Ishikawa (cell line): ENCODE results near the gene VCP.

ENCODE experiments used
- CEBPB ChIP-seq: IDR thresholded peaks from 2 replicates; pipeline ENCODE4 v1.6.1; 2012
- CREB1 ChIP-seq: IDR thresholded peaks from 2 replicates; pipeline ENCODE4 v1.6.1; 2012; ENCODE audit warnings: low read depth
- EGR1 ChIP-seq: IDR thresholded peaks from 2 replicates; pipeline ENCODE4 v1.6.1; 2012
- EP300 ChIP-seq: IDR thresholded peaks from 2 replicates; pipeline ENCODE4 v1.6.1; 2012; ENCODE audit warnings: borderline replicate concordance
- FOXM1 ChIP-seq: IDR thresholded peaks from 2 replicates; pipeline ENCODE4 v1.6.1; 2012; ENCODE audit warnings: low read depth, borderline replicate concordance
- MAX ChIP-seq: IDR thresholded peaks from 2 replicates; pipeline ENCODE4 v1.6.1; 2012
- NFIC ChIP-seq: IDR thresholded peaks from 2 replicates; pipeline ENCODE4 v1.6.1; 2012
- RAD21 ChIP-seq: IDR thresholded peaks from 2 replicates; pipeline ENCODE4 v1.6.1; 2012; ENCODE audit warnings: low read depth
- REST ChIP-seq: IDR thresholded peaks from 2 replicates; pipeline ENCODE4 v1.6.1; 2012; ENCODE audit warnings: low read depth, mild to moderate bottlenecking
- TAF1 ChIP-seq: IDR thresholded peaks from 2 replicates; pipeline ENCODE4 v1.6.1; 2012; ENCODE audit warnings: low read depth, mild to moderate bottlenecking
- TCF12 ChIP-seq: IDR thresholded peaks from 2 replicates; pipeline ENCODE4 v1.6.1; 2012; ENCODE audit warnings: low read depth
- TEAD4 ChIP-seq: IDR thresholded peaks from 2 replicates; pipeline ENCODE4 v1.6.1; 2012
- USF1 ChIP-seq: IDR thresholded peaks from 2 replicates; pipeline ENCODE4 v1.6.1; 2012
- YY1 ChIP-seq: IDR thresholded peaks from 2 replicates; pipeline ENCODE4 v1.6.1; 2012; ENCODE audit warnings: low read depth
- ZBTB7A ChIP-seq: IDR thresholded peaks from 2 replicates; pipeline ENCODE4 v1.6.1; 2012; ENCODE audit warnings: low read depth

The VCP gene

GRCh38 chr9:35091536-35091935 is 19.1 kb upstream of the VCP start:
- TF ChIP-seq CREB1 (no peak), NFIC (no peak), USF1 (no peak), YY1 (no peak), CEBPB (no peak)

- TF ChIP-seq CEBPB = no peak
These were observed 17.0 kb upstream of the VCP start for GRCh38 chr9:35089434-35089833.

- TF ChIP-seq TCF12 (no peak), FOXM1 (no peak), EP300 (no peak), CEBPB (no peak), MAX (no peak), RAD21 (no peak), CREB1 (no peak)
These were observed 12.7 kb upstream of the VCP start for GRCh38 chr9:35085078-35085477.

GRCh38 chr9:35079426-35080341 is 7.3 kb upstream of the VCP start, which contains the start of gene FANCG:
Gene FANCG, minus strand, starts transcription at chr9:35079942. Its CDS starts 418 bp downstream, at chr9:35079524.
- TF ChIP-seq YY1 (peak; percentile 2; the same call in 1 of the 2 replicates), FOXM1 (0 out of 2 replicates have a peak, but pooled peaks have one; percentile 28), MAX (peak; percentile 87), TCF12 (peak; percentile 39; the same call in 1 of the 2 replicates), ZBTB7A (no peak), TAF1 (peak; percentile 68), CEBPB (peak; percentile 12; the same call in 1 of the 2 replicates), TEAD4 (no peak; the same call in 1 of the 2 replicates), USF1 (no peak), CREB1 (peak; percentile 51; the same call in 1 of the 2 replicates)

- TF ChIP-seq TCF12 (no peak), EP300 (no peak), CEBPB (no peak), EGR1 (no peak), YY1 (no peak), NFIC (no peak), TEAD4 (no peak), TAF1 (no peak), REST (no peak), FOXM1 (no peak), MAX (no peak), ZBTB7A (no peak), CREB1 (no peak), USF1 (no peak), RAD21 (no peak)
These were observed 6.6 kb upstream of the VCP start for GRCh38 chr9:35079041-35079425.

- TF ChIP-seq TCF12 = no peak
- no peak for TF ChIP-seq USF1
- no peak for TF ChIP-seq TAF1
- TF ChIP-seq REST = no peak
- no peak for TF ChIP-seq FOXM1
- TF ChIP-seq TEAD4 = no peak
- no peak for TF ChIP-seq CREB1
- no peak for TF ChIP-seq ZBTB7A
- no peak for TF ChIP-seq NFIC
- TF ChIP-seq RAD21 = no peak
- TF ChIP-seq YY1 = no peak
- TF ChIP-seq EP300 = no peak
- TF ChIP-seq MAX = no peak
- no peak for TF ChIP-seq CEBPB
- TF ChIP-seq EGR1 = no peak
These were observed 5.6 kb upstream of the VCP start for GRCh38 chr9:35078066-35078465.
